ENCODE data around the gene SUFU. TPM values are rescaled to one million over a fixed set of nuclear protein-coding genes. Genes with fewer than 3 reads are reported as not detected.
"Not testable (repeated sequence)": the region's sequence is repeated elsewhere in the genome, so short reads cannot be mapped to it uniquely, and the experiment has no call there.

Gene SUFU
- total RNA-seq, 1 donor, result 3.3 TPM

GRCh38 chr10:102665904-102666509, 162.2 kb downstream of the SUFU start:
- TF ChIP-seq CTCF (IDR thresholded peaks at IDR 0.05; ENCODE audit: insufficient read depth, low read length), result no peak
- DNase-seq (ENCODE audit: low read depth), result no peak
- no peak overlapping the region for H3K4me3 ChIP-seq (ENCODE audit: low read depth, low read length)

- H3K4me3 ChIP-seq (ENCODE audit: low read depth, low read length); DNase-seq (ENCODE audit: low read depth): not testable (repeated sequence)
These were observed 163.6 kb downstream of the SUFU start for GRCh38 chr10:102667411-102667810.

GRCh38 chr10:102668326-102669107, 164.7 kb downstream of the SUFU start:
- DNase-seq (ENCODE audit: low read depth), result no peak
- no peak for TF ChIP-seq CTCF (IDR thresholded peaks at IDR 0.05; ENCODE audit: insufficient read depth, low read length)
- H3K4me3 ChIP-seq (ENCODE audit: low read depth, low read length), result no peak overlapping the region

GRCh38 chr10:102669206-102670064, 165.7 kb downstream of the SUFU start:
- no peak overlapping the region for H3K4me3 ChIP-seq (ENCODE audit: low read depth, low read length)
- DNase-seq (ENCODE audit: low read depth), result no peak
- TF ChIP-seq CTCF (IDR thresholded peaks at IDR 0.05; ENCODE audit: insufficient read depth, low read length), result peak; percentile 34

GRCh38 chr10:102670065-102670670, 166.4 kb downstream of the SUFU start:
- H3K4me3 ChIP-seq (ENCODE audit: low read depth, low read length), result no peak overlapping the region
- no peak for DNase-seq (ENCODE audit: low read depth)
- TF ChIP-seq CTCF (IDR thresholded peaks at IDR 0.05; ENCODE audit: insufficient read depth, low read length), result no peak

- TF ChIP-seq CTCF (IDR thresholded peaks at IDR 0.05; ENCODE audit: insufficient read depth, low read length), result no peak
- H3K4me3 ChIP-seq (ENCODE audit: low read depth, low read length), result no peak overlapping the region
- DNase-seq (ENCODE audit: low read depth), result no peak
These were observed 167.2 kb downstream of the SUFU start for GRCh38 chr10:102670871-102671434.

All from fibroblast of the aortic adventitia (primary cell).